Neural cell (in vitro differentiated cells): ENCODE results near the gene PDE11A. TPM values are rescaled to one million over a fixed set of nuclear protein-coding genes. Genes with fewer than 3 reads are reported as not detected.

Experiments used
- H2AFZ ChIP-seq: fragments of 200-600, 300-800 bp; sonication (generic), shearing (Covaris generic); 2 replicates; pipeline ENCODE4 v1.6.0; 2014; ENCODE audit warnings: low read depth, mild to moderate bottlenecking, antibody characterized with exemption, low read length, moderate library complexity
- H3F3A ChIP-seq: fragments of 200-600 bp; shearing (Covaris generic); 2 replicates; pipeline ENCODE4 v1.6.1; 2016; ENCODE audit warnings: mild to moderate bottlenecking, moderate library complexity, mixed read lengths, antibody characterized with exemption, low read length; ENCODE audit not compliant: insufficient read depth, poor library complexity, severe bottlenecking
- H3K27ac ChIP-seq: fragments of 200-600, 300-800 bp; sonication (generic), shearing (Covaris generic); 2 replicates; pipeline ENCODE4 v1.5.1; 2014; ENCODE audit warnings: mild to moderate bottlenecking, low read length, moderate library complexity
- H3K27me3 ChIP-seq: fragments of 300-800, 200-600 bp; sonication (generic), shearing (Covaris generic); 2 replicates; pipeline ENCODE4 v1.6.0; 2014; ENCODE audit warnings: mild to moderate bottlenecking, low read depth, low read length, moderate library complexity; ENCODE audit not compliant: insufficient read depth
- H3K36me3 ChIP-seq: fragments of 300-800, 200-600 bp; sonication (generic), shearing (Covaris generic); 2 replicates; pipeline ENCODE4 v1.5.1; 2014; ENCODE audit warnings: mild to moderate bottlenecking, antibody characterized with exemption, low read length, moderate library complexity; ENCODE audit not compliant: insufficient read depth
- H3K4me2 ChIP-seq: fragments of 300-800, 200-600 bp; sonication (generic), shearing (Covaris generic); 2 replicates; pipeline ENCODE4 v1.6.0; 2014; ENCODE audit warnings: mild to moderate bottlenecking, low read length
- H3K4me3 ChIP-seq: fragments of 300-800, 200-600 bp; sonication (generic), shearing (Covaris generic); 2 replicates; pipeline ENCODE4 v1.5.1; 2014; ENCODE audit warnings: mild to moderate bottlenecking, low read length, moderate library complexity
- H3K79me2 ChIP-seq: fragments of 200-600 bp; shearing (Covaris generic); replicated peaks from 2 replicates; pipeline ENCODE4 v1.6.0; 2014; ENCODE audit warnings: mild to moderate bottlenecking, low read length, moderate library complexity; ENCODE audit not compliant: insufficient read depth
- H3K9ac ChIP-seq: fragments of 300-800, 200-600 bp; sonication (generic), shearing (Covaris generic); 2 replicates; pipeline ENCODE4 v1.6.1; 2016; ENCODE audit warnings: mild to moderate bottlenecking, low read length, mixed read lengths
- H3K9me2 ChIP-seq: fragments of 200-600 bp; shearing (Covaris generic); 2 replicates; pipeline ENCODE4 v1.6.1; 2016; ENCODE audit warnings: mild to moderate bottlenecking, low read length, mixed read lengths; ENCODE audit not compliant: insufficient read depth
- H3K9me3 ChIP-seq: fragments of 200-600, 300-800 bp; sonication (generic), shearing (Covaris generic); 2 replicates; pipeline ENCODE4 v1.6.1; 2016; ENCODE audit warnings: mild to moderate bottlenecking, mixed run types, low read length, moderate library complexity, mixed read lengths
- H4K20me1 ChIP-seq: fragments of 200-600 bp; shearing (Covaris generic); 2 replicates; pipeline ENCODE4 v1.6.1; 2016; ENCODE audit warnings: mild to moderate bottlenecking, mixed run types; ENCODE audit not compliant: insufficient read depth
- CTCF ChIP-seq: fragments of 450-650 bp; IDR thresholded peaks from 2 replicates; pipeline ENCODE4 v1.5.1; 2014; ENCODE audit warnings: antibody characterized with exemption, mild to moderate bottlenecking, moderate library complexity; ENCODE audit not compliant: poor library complexity, severe bottlenecking
- EP300 ChIP-seq: fragments of 450-650 bp; conservative IDR thresholded peaks from 2 replicates; pipeline ENCODE4 v1.6.1; 2014; ENCODE audit warnings: antibody characterized with exemption, mild to moderate bottlenecking, moderate library complexity; ENCODE audit not compliant: poor library complexity, severe bottlenecking
- EZH2 ChIP-seq: fragments of 200-600, 300-800 bp; shearing (Covaris generic), sonication (generic); IDR thresholded peaks from 2 replicates; pipeline ENCODE4 v1.6.1; 2014; ENCODE audit warnings: antibody characterized with exemption, low read length, borderline replicate concordance, mild to moderate bottlenecking; ENCODE audit not compliant: insufficient read depth, poor library complexity, severe bottlenecking
- MXI1 ChIP-seq: fragments of 450-650 bp; conservative IDR thresholded peaks from 2 replicates; pipeline ENCODE4 v1.6.1; 2014; ENCODE audit warnings: antibody characterized with exemption, mild to moderate bottlenecking; ENCODE audit not compliant: poor library complexity, severe bottlenecking
- POLR2AphosphoS5 ChIP-seq: IDR thresholded peaks from 2 replicates; pipeline ENCODE4 v1.6.1; 2012
- RAD21 ChIP-seq: fragments of 450-650 bp; conservative IDR thresholded peaks from 2 replicates; pipeline ENCODE4 v1.6.1; 2014; ENCODE audit warnings: antibody characterized with exemption, mild to moderate bottlenecking, moderate library complexity
- REST ChIP-seq: IDR thresholded peaks from 2 replicates; pipeline ENCODE4 v1.6.1; 2012; ENCODE audit warnings: borderline replicate concordance
- SMC3 ChIP-seq: fragments of 450-650 bp; conservative IDR thresholded peaks from 2 replicates; pipeline ENCODE4 v1.6.1; 2014; ENCODE audit warnings: antibody characterized with exemption, mild to moderate bottlenecking, moderate library complexity; ENCODE audit not compliant: poor library complexity
- TAF1 ChIP-seq: IDR thresholded peaks from 2 replicates; pipeline ENCODE4 v1.6.1; 2012; ENCODE audit warnings: low read depth
- polyA plus RNA-seq: library from polyadenylated mRNA; depleted of rRNA; stranded (reverse); fragments of >200 nt; gene quantifications from 2 replicates; pipeline ENCODE4 v1.2.3, GENCODE V29; 2014

The PDE11A gene
- polyA plus RNA-seq, 1 donor from 2014 or later, result 0.89 TPM

- no peaks in the 10 kb centered on the region for H3K79me2 ChIP-seq
- no peaks in the 10 kb centered on the region for H4K20me1 ChIP-seq
- H3K36me3 ChIP-seq, result no peaks in the 10 kb centered on the region
- H3K27ac ChIP-seq, result no peak overlapping the region
- no peak overlapping the region for H3K9ac ChIP-seq
- H3K9me3 ChIP-seq, result no peaks in the 10 kb centered on the region
- H3K9me2 ChIP-seq, result no peaks in the 10 kb centered on the region
- no peak overlapping the region for H2AFZ ChIP-seq
- TF ChIP-seq EZH2 (no peak), RAD21 (no peak), POLR2AphosphoS5 (no peak), REST (no peak)
- no peaks in the 10 kb centered on the region for H3K27me3 ChIP-seq
- no peak overlapping the region for H3K4me2 ChIP-seq
- H3K4me3 ChIP-seq, result no peak overlapping the region
- H3F3A ChIP-seq, result no peaks in the 10 kb centered on the region
Measured at GRCh38 chr2:177619986-177620385, 452.6 kb downstream of the PDE11A start.

- Histone ChIP-seq H3K4me3 (peak overlapping the region; percentile 88), H3K4me2 (peak overlapping the region; percentile 95), H3K27ac (peak overlapping the region; percentile 98), H3F3A (no peaks in the 10 kb centered on the region), H3K9me3 (no peaks in the 10 kb centered on the region), H3K9ac (no peak overlapping the region), H3K27me3 (no peaks in the 10 kb centered on the region), H3K36me3 (no peaks in the 10 kb centered on the region), H4K20me1 (no peaks in the 10 kb centered on the region), H2AFZ (peak overlapping the region; percentile 96), H3K9me2 (no peaks in the 10 kb centered on the region), H3K79me2 (no peaks in the 10 kb centered on the region)
- TF ChIP-seq SMC3 (no peak), CTCF (no peak), EZH2 (no peak), RAD21 (no peak), REST (no peak), MXI1 (no peak), EP300 (no peak), TAF1 (no peak), POLR2AphosphoS5 (no peak)
Measured at GRCh38 chr2:177619461-177619860, 453.1 kb downstream of the PDE11A start.
